Lower lobe of right lung (tissue), 2 donors: Measurements from ENCODE around the gene CTNNB1. TPM values are rescaled to one million over a fixed set of nuclear protein-coding genes. Genes with fewer than 3 reads are reported as not detected.

ENCODE experiments used
- ATAC-seq, 2 donors: fragments of 200-7000 bp; cut with Tn5 transposase; one replicate each; pipeline ENCODE4 v1.9.1; 2020 to 2022; ENCODE audit warnings: mild to moderate bottlenecking in 2 of 2, moderate library complexity in 2 of 2
- DNase-seq: peaks from one replicate; pipeline ENCODE4 v3.0.0-alpha.2; 2020
- H3K27ac ChIP-seq: fragments of 200-600 bp; one replicate; pipeline ENCODE4 v1.8.0; 2022
- H3K27me3 ChIP-seq: fragments of 200-600 bp; one replicate; pipeline ENCODE4 v1.8.0; 2022; ENCODE audit warnings: low read depth
- H3K36me3 ChIP-seq: fragments of 200-600 bp; one replicate; pipeline ENCODE4 v1.8.0; 2022; ENCODE audit warnings: mild to moderate bottlenecking
- H3K4me1 ChIP-seq: fragments of 200-600 bp; one replicate; pipeline ENCODE4 v1.8.0; 2022
- H3K4me3 ChIP-seq: fragments of 200-600 bp; one replicate; pipeline ENCODE4 v1.8.0; 2022; ENCODE audit warnings: mild to moderate bottlenecking
- H3K9me3 ChIP-seq: fragments of 200-600 bp; one replicate; pipeline ENCODE4 v1.8.0; 2022
- CTCF ChIP-seq: fragments of 200-600 bp; IDR thresholded peaks from one replicate; pipeline ENCODE4 v1.8.0; 2022; ENCODE audit warnings: antibody characterized with exemption, mild to moderate bottlenecking
- intact Hi-C: fragments of 100-400 bp; cut with DNase I; formaldehyde crosslinking; loops from one replicate; pipeline ENCODE4 v1.11.0; 2022
- total RNA-seq: library from RNA; stranded (reverse); fragmentation: NEBNext Ultra II Directional; extraction: Animal tissue kit (Norgen Biotek cat#: 25700); gene quantifications from one replicate; pipeline ENCODE4 v1.2.1, GENCODE V29; 2021
- donor health status: DM: no; HTN: yes; CAD: no; lungs with severe emphysema.

Gene CTNNB1
- total RNA-seq, 1 donor from 2014 or later, result 332 TPM

GRCh38 chr3:41258239-41258800 is 59.0 kb downstream of the CTNNB1 start:
- ATAC-seq (no peak), DNase-seq (no peak)
- intact Hi-C loops, result no loop called here
- H3K9me3 ChIP-seq, result no peaks in the 10 kb centered on the region
- no peaks in the 10 kb centered on the region for H3K36me3 ChIP-seq
- H3K27me3 ChIP-seq, result no peaks in the 10 kb centered on the region
- H3K27ac ChIP-seq, result no peak overlapping the region
- no peak overlapping the region for H3K4me3 ChIP-seq
- TF ChIP-seq CTCF, result no peak
- H3K4me1 ChIP-seq, result no peaks in the 10 kb centered on the region

- no peak for TF ChIP-seq CTCF
- H3K9me3 ChIP-seq, result no peaks in the 10 kb centered on the region
- no peaks in the 10 kb centered on the region for H3K27me3 ChIP-seq
- H3K36me3 ChIP-seq, result no peaks in the 10 kb centered on the region
- ATAC-seq (no peak), DNase-seq (no peak)
- intact Hi-C loops, result no loop called here
- H3K4me3 ChIP-seq, result no peak overlapping the region
- no peak overlapping the region for H3K27ac ChIP-seq
- H3K4me1 ChIP-seq, result no peaks in the 10 kb centered on the region
Observed at GRCh38 chr3:41259449-41260062, 60.3 kb downstream of the CTNNB1 start.

GRCh38 chr3:41260063-41260450 is 60.8 kb downstream of the CTNNB1 start:
- H3K4me3 ChIP-seq, result no peak overlapping the region
- DNase-seq (no peak), ATAC-seq (no peak)
- intact Hi-C loops, result no loop called here
- no peaks in the 10 kb centered on the region for H3K9me3 ChIP-seq
- H3K27ac ChIP-seq, result no peak overlapping the region
- no peaks in the 10 kb centered on the region for H3K27me3 ChIP-seq
- TF ChIP-seq CTCF, result no peak
- H3K4me1 ChIP-seq, result no peaks in the 10 kb centered on the region
- H3K36me3 ChIP-seq, result no peaks in the 10 kb centered on the region

GRCh38 chr3:41265011-41265545 is 65.8 kb downstream of the CTNNB1 start:
- no peaks in the 10 kb centered on the region for H3K36me3 ChIP-seq
- H3K4me3 ChIP-seq, result no peak overlapping the region
- TF ChIP-seq CTCF, result no peak
- intact Hi-C loops, result no loop called here
- no peaks in the 10 kb centered on the region for H3K9me3 ChIP-seq
- no peak for DNase-seq
- no peak for ATAC-seq
- no peaks in the 10 kb centered on the region for H3K4me1 ChIP-seq
- no peaks in the 10 kb centered on the region for H3K27me3 ChIP-seq
- no peak overlapping the region for H3K27ac ChIP-seq

- no peak overlapping the region for H3K27ac ChIP-seq
- no peaks in the 10 kb centered on the region for H3K27me3 ChIP-seq
- no peaks in the 10 kb centered on the region for H3K9me3 ChIP-seq
- DNase-seq (no peak), ATAC-seq (no peak)
- intact Hi-C loops, result no loop called here
- H3K4me3 ChIP-seq, result no peak overlapping the region
- no peaks in the 10 kb centered on the region for H3K4me1 ChIP-seq
- H3K36me3 ChIP-seq, result no peaks in the 10 kb centered on the region
- no peak for TF ChIP-seq CTCF
Observed at GRCh38 chr3:41265823-41266273, 66.5 kb downstream of the CTNNB1 start.
